PC-3 (cell line): ENCODE data around the gene UCK2. TPM values are rescaled to one million over a fixed set of nuclear protein-coding genes. Genes with fewer than 3 reads are reported as not detected.

Experiments used
- ATAC-seq: fragments of 200-7000 bp; cut with Tn5 transposase; 2 replicates; pipeline ENCODE4 v1.9.1; 2020; ENCODE audit warnings: mild to moderate bottlenecking, moderate library complexity
- BruUV-seq: library from RNA; stranded (reverse); fragments of 400-500 nt; replicated peaks from 2 replicates; lab custom pipeline; 2021; lab: Mats Ljungman, UMichigan
- CTCF ChIA-PET: fragments of 300-600 bp; sonication (Branson Sonifier 250); formaldehyde crosslinking; loops from one replicate; lab custom pipeline; 2022; ENCODE audit warnings: antibody characterized with exemption; lab: Charles Lee
- POLR2A ChIA-PET: fragments of 300-600 bp; sonication (Branson Sonifier 250); formaldehyde crosslinking; loops from one replicate; lab custom pipeline; 2022; ENCODE audit warnings: antibody characterized with exemption; ENCODE audit not compliant: unreplicated experiment; lab: Charles Lee
- DNase-seq: peaks from one replicate; pipeline ENCODE4 v3.0.0-alpha.2; 2015
- H2AFZ ChIP-seq: fragments of 300-600 bp; sonication (generic); 2 replicates; pipeline ENCODE4 v1.6.0; 2016; ENCODE audit warnings: antibody characterized with exemption, low read length
- H3F3A ChIP-seq: fragments of 300-600 bp; sonication (generic); one replicate; pipeline ENCODE4 v1.6.0; 2017; ENCODE audit warnings: antibody characterized with exemption, low read length, control low read depth, mild to moderate bottlenecking; ENCODE audit not compliant: unreplicated experiment
- H3K27ac ChIP-seq: fragments of 300-600 bp; sonication (generic); 2 replicates; pipeline ENCODE4 v1.5.1; 2016; ENCODE audit warnings: mild to moderate bottlenecking, low read length
- H3K27me3 ChIP-seq: fragments of 300-600 bp; sonication (generic); 2 replicates; pipeline ENCODE4 v1.6.1; 2016; ENCODE audit warnings: low read length, mixed read lengths
- H3K36me3 ChIP-seq: fragments of 300-600 bp; sonication (generic); 2 replicates; pipeline ENCODE4 v1.6.1; 2016; ENCODE audit warnings: low read depth, mixed run types, low read length, mixed read lengths
- H3K4me1 ChIP-seq: fragments of 300-600 bp; sonication (generic); 2 replicates; pipeline ENCODE4 v1.5.1; 2016; ENCODE audit warnings: low read length; ENCODE audit not compliant: insufficient read depth
- H3K4me2 ChIP-seq: fragments of 300-600 bp; sonication (generic); 2 replicates; pipeline ENCODE4 v1.6.0; 2016; ENCODE audit warnings: low read length
- H3K4me3 ChIP-seq: fragments of 300-600 bp; sonication (generic); 2 replicates; pipeline ENCODE4 v1.5.1; 2016; ENCODE audit warnings: mild to moderate bottlenecking, low read length, mixed read lengths
- H3K79me2 ChIP-seq: fragments of 300-600 bp; sonication (generic); 2 replicates; pipeline ENCODE4 v1.6.1; 2017; ENCODE audit warnings: low read length, mixed read lengths
- H3K9ac ChIP-seq: fragments of 300-600 bp; sonication (generic); 2 replicates; pipeline ENCODE4 v1.6.0; 2016; ENCODE audit warnings: mild to moderate bottlenecking, low read length
- H3K9me2 ChIP-seq: fragments of 300-600 bp; sonication (generic); replicated peaks from 2 replicates; pipeline ENCODE4 v1.6.1; 2016; ENCODE audit warnings: mixed run types, low read length, mixed read lengths
- H3K9me3 ChIP-seq: fragments of 300-600 bp; sonication (generic); 2 replicates; pipeline ENCODE4 v1.6.1; 2016; ENCODE audit warnings: low read length, mixed read lengths
- H4K20me1 ChIP-seq: fragments of 300-600 bp; sonication (generic); 2 replicates; pipeline ENCODE4 v1.6.1; 2016; ENCODE audit warnings: low read length, mixed read lengths
- CTCF ChIP-seq: fragments of 300-600 bp; sonication (generic); conservative IDR thresholded peaks from 2 replicates; pipeline ENCODE4 v1.5.1; 2017; ENCODE audit warnings: antibody characterized with exemption, low read depth, mild to moderate bottlenecking, low read length
- EZH2 ChIP-seq: fragments of 300-600 bp; sonication (generic); IDR thresholded peaks from one replicate; pipeline ENCODE4 v1.6.1; 2017; ENCODE audit warnings: antibody characterized with exemption, mild to moderate bottlenecking, low read length; ENCODE audit not compliant: unreplicated experiment
- EZH2phosphoT487 ChIP-seq: fragments of 300-600 bp; sonication (generic); IDR thresholded peaks from 2 replicates; pipeline ENCODE4 v1.6.1; 2018; ENCODE audit warnings: mild to moderate bottlenecking, antibody characterized with exemption, low read length, borderline replicate concordance
- intact Hi-C: fragments of 100-400 bp; cut with micrococcal nuclease; formaldehyde crosslinking; loops from 2 replicates; pipeline ENCODE4 v1.9.0; 2023
- total RNA-seq: library from RNA; depleted of rRNA; stranded (reverse); fragments of >200 nt; gene quantifications from 2 replicates; pipeline ENCODE4 v1.2.3, GENCODE V29; 2014

Gene UCK2
- total RNA-seq, 1 experiment from 2014 or later: 193 TPM

DNA sequence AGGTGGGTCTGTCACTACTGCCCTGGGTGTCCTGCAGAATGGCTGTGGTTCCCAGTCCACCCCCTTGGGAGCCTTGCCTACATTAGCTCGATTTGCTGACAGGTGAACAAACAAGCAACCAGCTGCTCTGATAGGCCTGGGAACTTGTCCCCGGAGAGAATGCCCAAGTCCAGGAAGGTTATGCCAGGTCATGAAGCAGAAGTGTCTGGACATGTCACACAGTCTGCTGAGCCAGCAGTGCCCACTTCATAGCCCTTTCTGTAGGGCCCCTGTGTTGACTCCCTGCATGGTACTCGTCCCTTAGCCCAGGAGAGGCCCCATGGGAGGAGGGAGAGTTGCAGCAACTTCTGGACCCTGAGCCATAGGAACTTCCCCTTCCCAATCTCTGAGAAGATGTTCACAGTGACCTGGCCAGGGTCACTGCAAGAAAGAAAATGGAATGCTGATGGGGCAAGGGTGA lies 31.0 kb downstream of the UCK2 start:
- ATAC-seq: no peak
- Histone ChIP-seq H3K9ac (no peak overlapping the region), H3K9me2 (no peaks in the 10 kb centered on the region), H2AFZ (no peak overlapping the region), H3K79me2 (peaks cover 97% of the 10 kb centered on the region), H3K27ac (no peak overlapping the region), H3K27me3 (no peaks in the 10 kb centered on the region), H3K4me1 (0 out of 2 replicates have a peak, but pooled peaks cover 5% of the 10 kb centered on the region), H4K20me1 (peaks cover 71% of the 10 kb centered on the region), H3F3A (no peaks in the 10 kb centered on the region), H3K4me3 (no peak overlapping the region), H3K4me2 (no peak overlapping the region), H3K36me3 (0 out of 2 replicates have a peak, but pooled peaks cover 4% of the 10 kb centered on the region), H3K9me3 (no peaks in the 10 kb centered on the region)
- POLR2A ChIA-PET: no interaction called here
- DNase-seq: no peak
- TF ChIP-seq EZH2 (no peak), EZH2phosphoT487 (no peak), CTCF (no peak)
- no TSS peak for BruUV-seq
- intact Hi-C loops: no loop called here
- CTCF ChIA-PET: no interaction called here

DNA sequence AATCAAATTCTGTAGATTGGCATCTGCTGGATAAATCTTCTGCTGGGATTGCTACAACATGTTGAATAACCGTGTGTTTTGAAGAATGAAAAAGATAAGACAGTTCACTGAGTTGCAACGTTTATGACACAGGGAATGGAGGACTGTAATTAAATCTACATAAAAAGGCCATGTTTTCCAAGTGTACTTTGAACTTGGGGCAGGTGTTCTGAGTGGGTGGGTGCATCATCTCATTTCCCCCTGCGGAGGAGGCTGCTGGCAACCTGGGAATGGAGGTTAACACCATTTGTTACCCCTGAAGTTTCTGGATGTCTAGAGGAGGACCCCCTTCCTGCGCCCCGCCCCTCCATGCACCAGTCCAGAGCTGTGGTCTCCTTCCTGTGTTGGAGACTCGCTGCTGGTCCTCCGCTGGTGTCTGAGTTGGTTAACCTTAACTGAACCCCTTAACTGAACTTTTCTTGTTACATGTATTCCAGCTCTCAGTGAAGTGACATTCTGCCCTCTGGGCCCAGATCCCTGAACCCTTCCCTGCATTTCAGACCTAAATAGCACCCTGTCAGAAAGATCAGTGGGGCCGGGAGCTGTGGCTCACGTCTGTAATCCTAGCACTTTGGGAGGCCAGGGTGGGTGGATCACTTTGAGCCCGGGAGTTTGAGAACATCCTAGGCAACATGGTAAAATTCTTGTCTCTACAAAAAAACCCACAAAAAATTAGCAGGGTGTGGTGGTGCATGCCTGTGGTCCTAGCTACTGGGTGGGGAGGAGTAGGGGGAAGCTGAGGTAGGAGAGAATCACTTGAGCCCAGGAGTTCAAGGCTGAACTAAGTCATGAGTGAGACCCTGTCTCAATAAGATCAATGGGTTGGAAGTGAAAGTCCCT lies 31.8 kb downstream of the UCK2 start:
- ATAC-seq (no peak), DNase-seq (no peak)
- no peaks in the 10 kb centered on the region for H3F3A ChIP-seq
- no peak overlapping the region for H3K27ac ChIP-seq
- no peak overlapping the region for H3K9ac ChIP-seq
- H3K4me3 ChIP-seq: no peak overlapping the region
- 0 out of 2 replicates have a peak, but pooled peaks cover 4% of the 10 kb centered on the region for H3K36me3 ChIP-seq
- H3K9me2 ChIP-seq: no peaks in the 10 kb centered on the region
- H3K79me2 ChIP-seq: peaks cover 97% of the 10 kb centered on the region
- no peak overlapping the region for H3K4me2 ChIP-seq
- H3K4me1 ChIP-seq: 0 out of 2 replicates have a peak, but pooled peaks cover under 1% of the 10 kb centered on the region
- CTCF ChIA-PET: no interaction called here
- H2AFZ ChIP-seq: no peak overlapping the region
- no TSS peak for BruUV-seq
- POLR2A ChIA-PET: no interaction called here
- TF ChIP-seq EZH2phosphoT487 (no peak), CTCF (no peak), EZH2 (no peak)
- intact Hi-C loops: no loop called here
- no peaks in the 10 kb centered on the region for H3K9me3 ChIP-seq
- H3K27me3 ChIP-seq: no peaks in the 10 kb centered on the region
- H4K20me1 ChIP-seq: peaks cover 63% of the 10 kb centered on the region

DNA sequence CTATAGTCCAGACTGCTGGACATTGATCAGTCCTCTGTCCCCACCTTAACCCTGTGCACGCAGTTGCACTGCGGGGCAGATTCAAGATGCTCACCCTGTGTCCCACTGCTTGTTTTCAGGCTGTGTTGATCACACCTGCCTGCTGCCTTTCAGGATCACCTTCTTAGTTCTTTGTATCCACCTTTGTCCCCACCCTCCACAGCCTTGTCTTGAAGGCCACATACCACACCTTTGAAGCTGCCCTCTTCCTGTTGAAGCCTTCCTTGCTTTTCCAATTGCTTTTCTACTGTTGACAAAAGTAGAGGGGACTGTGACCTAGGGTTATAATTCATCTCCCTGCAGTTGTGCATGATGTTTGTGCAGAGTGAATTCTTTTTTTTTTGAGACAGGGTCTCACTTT lies 32.7 kb downstream of the UCK2 start:
- TF ChIP-seq EZH2 (no peak), CTCF (no peak), EZH2phosphoT487 (no peak)
- no peak for DNase-seq
- Histone ChIP-seq H3K4me3 (no peak overlapping the region), H3F3A (no peaks in the 10 kb centered on the region), H3K9me2 (no peaks in the 10 kb centered on the region), H3K27ac (no peak overlapping the region), H2AFZ (no peak overlapping the region), H3K9me3 (no peaks in the 10 kb centered on the region), H4K20me1 (peaks cover 58% of the 10 kb centered on the region), H3K9ac (no peak overlapping the region), H3K36me3 (peaks cover 7% of the 10 kb centered on the region; the same call in 1 of the 2 replicates), H3K4me2 (no peak overlapping the region), H3K79me2 (peaks cover 97% of the 10 kb centered on the region), H3K4me1 (no peaks in the 10 kb centered on the region), H3K27me3 (no peaks in the 10 kb centered on the region)
- no TSS peak for BruUV-seq
- CTCF ChIA-PET: no interaction called here
- intact Hi-C loops: no loop called here
- no peak for ATAC-seq
- POLR2A ChIA-PET: no interaction called here
